HTERT RPE-1 (cell line): Measurements from ENCODE around the gene SLC10A3.

Source experiments
- in situ Hi-C: fragments of 300-500 bp; cut with MboI; formaldehyde crosslinking; loops from 4 replicates; pipeline ENCODE4 v1.14.3; 2020; ENCODE audit warnings: low sequenced_read_pairs

SLC10A3 gene

GRCh38 chrX:154490414-154491083, at the start of gene SLC10A3:
Gene SLC10A3 (minus strand): TSS chrX:154490629. CDS start chrX:154488940, 1,689 bp downstream.
- in situ Hi-C loops, result no loop called here

GRCh38 chrX:154539077-154539476, 48.6 kb upstream of the SLC10A3 start:
- in situ Hi-C loops, result no loop called here

GRCh38 chrX:154535892-154536291, 45.5 kb upstream of the SLC10A3 start:
- in situ Hi-C loops, result no loop called here

GRCh38 chrX:154534526-154535322, 44.3 kb upstream of the SLC10A3 start:
- in situ Hi-C loops, result no loop called here

GRCh38 chrX:154532690-154533089, 42.3 kb upstream of the SLC10A3 start:
- in situ Hi-C loops, result no loop called here

- in situ Hi-C loops, result no loop called here
Measured at GRCh38 chrX:154531626-154532025, 41.2 kb upstream of the SLC10A3 start.

GRCh38 chrX:154530286-154530685, 39.9 kb upstream of the SLC10A3 start:
- in situ Hi-C loops, result no loop called here

- in situ Hi-C loops, result no loop called here
Measured at GRCh38 chrX:154529206-154529612, 38.8 kb upstream of the SLC10A3 start.

- in situ Hi-C loops, result no loop called here
Measured at GRCh38 chrX:154526901-154527675, 36.7 kb upstream of the SLC10A3 start.

- in situ Hi-C loops, result no loop called here
Measured at GRCh38 chrX:154525606-154526490, 35.4 kb upstream of the SLC10A3 start.

GRCh38 chrX:154519389-154519788, 29.0 kb upstream of the SLC10A3 start:
- in situ Hi-C loops, result no loop called here

- in situ Hi-C loops, result no loop called here
Measured at GRCh38 chrX:154517101-154517781, 26.8 kb upstream of the SLC10A3 start.

GRCh38 chrX:154516656-154517100, 26.2 kb upstream of the SLC10A3 start:
- in situ Hi-C loops, result no loop called here

GRCh38 chrX:154515966-154516655, 25.7 kb upstream of the SLC10A3 start, which contains the start of gene FAM3A:
Gene FAM3A (minus strand): TSS chrX:154516232. CDS start chrX:154515772, 460 bp downstream.
- in situ Hi-C loops, result no loop called here

GRCh38 chrX:154515090-154515965, 24.9 kb upstream of the SLC10A3 start:
- in situ Hi-C loops, result no loop called here

- in situ Hi-C loops, result no loop called here
Measured at GRCh38 chrX:154513716-154514115, 23.3 kb upstream of the SLC10A3 start.

GRCh38 chrX:154512879-154513553, 22.6 kb upstream of the SLC10A3 start:
- in situ Hi-C loops, result no loop called here

- in situ Hi-C loops, result no loop called here
Measured at GRCh38 chrX:154511761-154512160, 21.3 kb upstream of the SLC10A3 start.
